IMR-90 (cell line): Measurements from ENCODE around the gene TNRC18. TPM values are rescaled to one million over a fixed set of nuclear protein-coding genes. Genes with fewer than 3 reads are reported as not detected.

Experiments
- ATAC-seq: fragments of 200-7000 bp; cut with Tn5 transposase; 2 replicates; pipeline ENCODE4 v1.9.1; 2020; ENCODE audit warnings: low read depth, mild to moderate bottlenecking, moderate library complexity
- BruUV-seq: library from RNA; stranded (reverse); fragments of 400-500 nt; replicated peaks from 2 replicates; lab custom pipeline; 2021; lab: Mats Ljungman, UMichigan
- CTCF ChIA-PET: fragments of 300-600 bp; formaldehyde crosslinking; extraction: SDS; loops from one replicate; lab custom pipeline; 2021; ENCODE audit warnings: antibody characterized with exemption; lab: Yijun Ruan, JAX
- POLR2A ChIA-PET: fragments of 300-600 bp; sonication (Branson Sonifier 250); formaldehyde crosslinking; loops from one replicate; lab custom pipeline; 2022; ENCODE audit warnings: antibody characterized with exemption; ENCODE audit not compliant: unreplicated experiment; lab: Charles Lee
- DNase-seq: peaks from one replicate; pipeline ENCODE4 v3.0.0; 2013
- H2AFZ ChIP-seq: replicated peaks from 2 replicates; pipeline ENCODE3; 2013; ENCODE audit warnings: low read length, mild to moderate bottlenecking; ENCODE audit not compliant: poor library complexity
- H2AK5ac ChIP-seq: 2 replicates; pipeline ENCODE4 v1.6.1; 2013; ENCODE audit warnings: low read depth, low read length, inconsistent platforms
- H2AK9ac ChIP-seq: replicated peaks from 2 replicates; pipeline ENCODE3; 2013; ENCODE audit warnings: mild to moderate bottlenecking, low read depth, low read length, moderate library complexity; ENCODE audit not compliant: poor library complexity
- H2BK120ac ChIP-seq: 2 replicates; pipeline ENCODE4 v1.6.1; 2013; ENCODE audit warnings: low read depth, low read length, inconsistent platforms
- H2BK15ac ChIP-seq: 3 replicates; pipeline ENCODE4 v1.6.1; 2013; ENCODE audit warnings: low read depth, low read length, inconsistent platforms
- H2BK20ac ChIP-seq: 2 replicates; pipeline ENCODE4 v1.6.1; 2013; ENCODE audit warnings: low read depth, mild to moderate bottlenecking, inconsistent platforms, low read length, moderate library complexity
- H2BK5ac ChIP-seq: 2 replicates; pipeline ENCODE4 v1.6.1; 2013; ENCODE audit warnings: mild to moderate bottlenecking, low read depth, low read length, inconsistent platforms; ENCODE audit not compliant: poor library complexity, severe bottlenecking
- H3K14ac ChIP-seq: replicated peaks from 2 replicates; pipeline ENCODE4 v1.6.1; 2013; ENCODE audit warnings: low read depth, low read length, inconsistent platforms
- H3K18ac ChIP-seq: 2 replicates; pipeline ENCODE4 v1.6.1; 2013; ENCODE audit warnings: low read depth, low read length, control low read depth
- H3K23ac ChIP-seq: 2 replicates; pipeline ENCODE4 v1.6.1; 2013; ENCODE audit warnings: low read depth, low read length, inconsistent platforms
- H3K27ac ChIP-seq: 2 replicates; pipeline ENCODE4 v1.5.1; 2013; ENCODE audit warnings: mild to moderate bottlenecking, control low read depth, low read length; ENCODE audit not compliant: insufficient read depth
- H3K27me3 ChIP-seq: 2 replicates; pipeline ENCODE4 v1.6.1; 2013; ENCODE audit warnings: low read length; ENCODE audit not compliant: control insufficient read depth, insufficient read depth
- H3K36me3 ChIP-seq: 2 replicates; pipeline ENCODE4 v1.6.1; 2013; ENCODE audit warnings: low read length, mixed read lengths; ENCODE audit not compliant: control insufficient read depth, insufficient read depth
- H3K4ac ChIP-seq: 2 replicates; pipeline ENCODE4 v1.6.1; 2013; ENCODE audit warnings: low read depth, low read length, inconsistent platforms
- H3K4me1 ChIP-seq: 2 replicates; pipeline ENCODE4 v1.6.1; 2013; ENCODE audit warnings: low read length, mixed read lengths; ENCODE audit not compliant: control insufficient read depth, insufficient read depth
- H3K4me2 ChIP-seq: 2 replicates; pipeline ENCODE4 v1.6.1; 2013; ENCODE audit warnings: low read depth, mild to moderate bottlenecking, control low read depth, low read length, moderate library complexity
- H3K4me3 ChIP-seq: 2 replicates; pipeline ENCODE4 v1.5.1; 2013; ENCODE audit warnings: low read depth, mild to moderate bottlenecking, control low read depth, low read length, moderate library complexity; ENCODE audit not compliant: insufficient read depth
- H3K56ac ChIP-seq: 2 replicates; pipeline ENCODE4 v1.6.1; 2013; ENCODE audit warnings: low read length, inconsistent platforms; ENCODE audit not compliant: insufficient read depth; ENCODE audit errors: extremely low read depth
- H3K79me1 ChIP-seq, 2 experiments: 2 replicates each; pipeline ENCODE4 v1.6.1; 2013; ENCODE audit warnings: low read length in 2 of 2, inconsistent platforms in 1 of 2, low read depth in 1 of 2
- H3K9ac ChIP-seq: 2 replicates; pipeline ENCODE4 v1.6.1; 2013; ENCODE audit warnings: low read depth, low read length, control low read depth
- H3K9me1 ChIP-seq: 2 replicates; pipeline ENCODE4 v1.6.1; 2013; ENCODE audit warnings: low read length, inconsistent platforms; ENCODE audit not compliant: insufficient read depth
- H3K9me3 ChIP-seq: 2 replicates; pipeline ENCODE4 v1.6.1; 2013; ENCODE audit warnings: low read length; ENCODE audit not compliant: control insufficient read depth, insufficient read depth
- H4K20me1 ChIP-seq: 2 replicates; pipeline ENCODE4 v1.6.1; 2013; ENCODE audit warnings: low read length, inconsistent platforms; ENCODE audit not compliant: insufficient read depth
- H4K5ac ChIP-seq: 2 replicates; pipeline ENCODE4 v1.6.1; 2013; ENCODE audit warnings: mild to moderate bottlenecking, low read depth, low read length, control low read depth
- H4K8ac ChIP-seq, 2 experiments: 2 replicates each; pipeline ENCODE4 v1.6.1; 2013; ENCODE audit warnings: low read depth in 2 of 2, low read length in 2 of 2, control low read depth in 1 of 2, inconsistent platforms in 1 of 2
- H4K91ac ChIP-seq: 2 replicates; pipeline ENCODE4 v1.6.1; 2013; ENCODE audit warnings: low read depth, low read length, inconsistent platforms; ENCODE audit not compliant: insufficient read depth
- BHLHE40 ChIP-seq: fragments of 150-350 bp; IDR thresholded peaks from 2 replicates; pipeline ENCODE4 v1.6.1; 2016; ENCODE audit warnings: mild to moderate bottlenecking, low read depth, low read length
- CEBPB ChIP-seq: IDR thresholded peaks from 2 replicates; pipeline ENCODE4 v1.6.1; 2012; ENCODE audit warnings: low read depth, low read length, improper control_type of control experiment
- CHD1 ChIP-seq: IDR thresholded peaks from 2 replicates; pipeline ENCODE4 v1.6.1; 2012; ENCODE audit warnings: low read depth, low read length, improper control_type of control experiment
- FOS ChIP-seq: fragments of 150-350 bp; IDR thresholded peaks from 2 replicates; pipeline ENCODE4 v1.6.1; 2016; ENCODE audit warnings: low read depth, low read length
- MAFK ChIP-seq: IDR thresholded peaks from 2 replicates; pipeline ENCODE4 v1.6.1; 2012; ENCODE audit warnings: low read depth, low read length, improper control_type of control experiment
- MAZ ChIP-seq: IDR thresholded peaks from 2 replicates; pipeline ENCODE4 v1.6.1; 2012; ENCODE audit warnings: low read depth, mild to moderate bottlenecking, low read length, improper control_type of control experiment, moderate library complexity, borderline replicate concordance
- MXI1 ChIP-seq: IDR thresholded peaks from 2 replicates; pipeline ENCODE4 v1.6.1; 2012; ENCODE audit warnings: low read depth, mild to moderate bottlenecking, low read length, moderate library complexity, borderline replicate concordance
- NFE2L2 ChIP-seq: fragments of 150-350 bp; IDR thresholded peaks from 2 replicates; pipeline ENCODE4 v1.6.1; 2016; ENCODE audit warnings: low read depth, mild to moderate bottlenecking, low read length
- POLR2A ChIP-seq: IDR thresholded peaks from 2 replicates; pipeline ENCODE4 v1.6.1; 2012; ENCODE audit warnings: mild to moderate bottlenecking, low read depth, low read length
- RCOR1 ChIP-seq: IDR thresholded peaks from 2 replicates; pipeline ENCODE4 v1.6.1; 2012; ENCODE audit warnings: mild to moderate bottlenecking, low read length, improper control_type of control experiment; ENCODE audit not compliant: insufficient replicate concordance
- SMC3 ChIP-seq: fragments of 150-350 bp; IDR thresholded peaks from 2 replicates; pipeline ENCODE4 v1.6.1; 2016; ENCODE audit warnings: low read depth, mild to moderate bottlenecking, antibody characterized with exemption, low read length, moderate library complexity
- USF2 ChIP-seq: fragments of 150-350 bp; IDR thresholded peaks from 2 replicates; pipeline ENCODE4 v1.6.1; 2017; ENCODE audit warnings: mild to moderate bottlenecking, antibody characterized with exemption, low read length, low read depth
- WGBS, 2 experiments: methylation state at CpG; one replicate each; pipeline versions ENCODE4 v1.1.5 to v1.1.7; 2013; ENCODE audit warnings: missing lambda C conversion rate in 2 of 2; ENCODE audit not compliant: insufficient read length in 1 of 2; ENCODE audit errors: extremely low coverage in 2 of 2; 5-methylcytosine and 5-hydroxymethylcytosine counted together
- dilution Hi-C: fragments of 300-500 bp; cut with HindIII; formaldehyde crosslinking; loops from one replicate; pipeline ENCODE4 v1.14.3; 2018; ENCODE audit warnings: low sequenced_read_pairs; ENCODE audit not compliant: unreplicated experiment
- in situ Hi-C: fragments of 300-500 bp; cut with MboI; formaldehyde crosslinking; loops from 3 replicates; pipeline ENCODE4 v1.14.3; 2019; ENCODE audit warnings: low sequenced_read_pairs, inconsistent platforms, mixed read lengths
- intact Hi-C: fragments of 100-400 bp; cut with micrococcal nuclease; formaldehyde crosslinking; loops from 2 replicates; pipeline ENCODE4 v1.10.0; 2022
- polyA plus RNA-seq, 3 experiments: library from polyadenylated mRNA; depleted of rRNA; stranded (reverse); fragments of >200 nt; gene quantifications; 2 replicates each; pipeline ENCODE4 v1.2.3, GENCODE V29; 2012; ENCODE audit warnings: low replicate concordance in 1 of 3
- total RNA-seq: library from RNA; depleted of rRNA; stranded (reverse); fragments of >200 nt; gene quantifications from 2 replicates; pipeline ENCODE4 v1.2.3, GENCODE V29; 2012

Gene TNRC18
- total and polyA plus RNA-seq, 2 of the 4 experiments (the other 2 are of a cell fraction) = 4.7 to 29.6 TPM

GRCh38 chr7:5352440-5353010, 71.1 kb downstream of the TNRC18 start:
- Histone ChIP-seq H3K18ac (no peak overlapping the region), H3K9me1 (peaks cover 19% of the 10 kb centered on the region), H2BK15ac (no peak overlapping the region), H2AK5ac (no peak overlapping the region), H3K4me3 (no peak overlapping the region), H3K4ac (no peak overlapping the region), H3K4me2 (no peak overlapping the region), H3K4me1 (peaks cover 10% of the 10 kb centered on the region), H4K8ac (no peak overlapping the region), H4K5ac (no peak overlapping the region), H3K23ac (no peak overlapping the region), H4K91ac (no peak overlapping the region), H4K20me1 (peaks cover 75% of the 10 kb centered on the region), H2BK5ac (no peak overlapping the region), H3K36me3 (peaks cover 76% of the 10 kb centered on the region), H3K9me3 (no peaks in the 10 kb centered on the region), H3K14ac (no peak overlapping the region), H2BK120ac (no peak overlapping the region), H3K27ac (no peak overlapping the region), H2AFZ (no peak overlapping the region), H2BK20ac (no peak overlapping the region), H3K9ac (no peak overlapping the region), H3K27me3 (no peaks in the 10 kb centered on the region), H3K56ac (no peak overlapping the region), H3K79me1 (peaks cover 5 to 89% of the 10 kb centered on the region in 2 experiments), H2AK9ac (peak overlapping the region; percentile 61)
- ATAC-seq (no peak), DNase-seq (no peak)
- intact Hi-C loops = no loop called here
- TF ChIP-seq MXI1 (no peak), POLR2A (no peak), RCOR1 (no peak), FOS (no peak), BHLHE40 (no peak), SMC3 (no peak), USF2 (no peak), CHD1 (no peak), MAFK (no peak), CEBPB (no peak), NFE2L2 (no peak), MAZ (no peak)
- no TSS peak for BruUV-seq
- 93% methylated on average over 7 of the region's 19 CpGs; no CpG with 5 or more reads in 1 of the 2 experiments for WGBS, 2 experiments
- dilution Hi-C loops = no loop called here
- in situ Hi-C loops = no loop called here
- CTCF ChIA-PET = no interaction called here
- POLR2A ChIA-PET = no interaction called here
